ENCODE results near the gene SELENBP1. TPM values are rescaled to one million over a fixed set of nuclear protein-coding genes. Genes with fewer than 3 reads are reported as not detected.

SELENBP1 gene
- total and polyA plus RNA-seq, 9 donors, result 29.6 to 117 (median 65.7) TPM

- no peaks in the 10 kb centered on the region for H3K36me3 ChIP-seq
- H3K9me3 ChIP-seq, result no peaks in the 10 kb centered on the region
- peaks cover 2% of the 10 kb centered on the region for H3K4me1 ChIP-seq (ENCODE audit: insufficient read depth)
- no peak overlapping the region for H3K4me3 ChIP-seq
- intact Hi-C loops (cut with DNase I), result loop anchor here (2.0 to 5.0 kb wide), 3 partner anchors 39 to 44 kb away; no protein-coding TSS in a partner anchor
- TF ChIP-seq EP300 (IDR thresholded peaks at IDR 0.05), result no peak
- peak; percentile 66 to 92 (median 81) for TF ChIP-seq CTCF (IDR thresholded peaks at IDR 0.05)
- peak in 3 of 5 donors; percentile 33 to 61 (median 39) for DNase-seq
- 23 to 28% (median 27%) methylated on average over 7 of the region's 7 CpGs for WGBS, 3 donors
- H3K27ac ChIP-seq, result no peak overlapping the region
- H3K27me3 ChIP-seq, result no peaks in the 10 kb centered on the region
Observed at GRCh38 chr1:151340870-151341754, 31.4 kb downstream of the SELENBP1 start.

DNA sequence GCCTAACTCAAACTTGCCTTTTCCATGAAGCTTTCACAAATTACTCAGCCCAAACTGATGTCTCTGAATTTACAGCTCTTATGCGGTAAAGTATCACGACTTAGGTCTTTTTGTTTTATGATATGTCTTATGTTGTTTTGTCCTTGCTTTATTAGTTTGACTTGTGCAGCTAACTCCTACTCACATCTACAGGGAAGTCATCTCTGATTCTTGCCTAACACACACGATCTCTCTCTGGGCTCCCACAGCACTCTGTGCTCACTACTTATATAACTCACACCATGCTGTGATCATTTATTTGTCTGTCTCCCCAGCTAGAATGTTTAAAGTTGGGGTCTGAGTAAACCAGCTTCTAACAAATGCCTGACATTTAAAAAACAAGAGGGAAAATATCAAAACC is 35.9 kb downstream of the SELENBP1 start:
- intact Hi-C loops (cut with DNase I), result no loop called here
- 50 to 74% (median 70%) methylated on average over 3 of the region's 3 CpGs for WGBS, 3 donors

DNA sequence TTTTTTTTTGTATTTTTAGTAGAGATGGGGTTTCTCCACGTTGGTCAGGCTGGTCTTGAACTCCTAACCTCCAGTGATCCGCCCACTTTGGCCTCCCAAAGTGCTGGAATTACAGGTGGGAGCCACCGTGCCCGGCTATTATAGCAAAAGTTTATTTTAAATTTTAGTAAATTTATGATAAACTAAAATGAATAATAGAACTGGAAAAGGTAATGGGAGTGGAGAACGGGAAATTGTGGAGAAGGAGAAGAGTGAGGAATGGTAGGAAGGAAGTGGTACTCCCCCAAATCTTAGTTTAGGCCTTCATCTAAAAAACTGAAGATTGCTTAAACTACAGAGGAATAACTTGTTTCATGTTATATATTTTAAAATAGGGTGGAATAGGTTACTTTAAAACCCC is 37.7 kb downstream of the SELENBP1 start:
- DNase-seq, result no peak
- no peaks in the 10 kb centered on the region for H3K9me3 ChIP-seq
- H3K27me3 ChIP-seq, result no peaks in the 10 kb centered on the region
- no peak overlapping the region for H3K4me3 ChIP-seq
- intact Hi-C loops (cut with DNase I), result no loop called here
- H3K4me1 ChIP-seq (ENCODE audit: insufficient read depth), result no peaks in the 10 kb centered on the region
- H3K27ac ChIP-seq, result no peak overlapping the region
- WGBS, 3 donors, result 63 to 80% (median 72%) methylated on average over 5 of the region's 5 CpGs
- TF ChIP-seq POLR2A (IDR thresholded peaks at IDR 0.05), result no peak
- no peak for TF ChIP-seq CTCF (IDR thresholded peaks at IDR 0.05)
- no peak for TF ChIP-seq EP300 (IDR thresholded peaks at IDR 0.05)
- H3K36me3 ChIP-seq, result no peaks in the 10 kb centered on the region

More for the DNA sequence above, 35.9 kb downstream of the SELENBP1 start:
- no peaks in the 10 kb centered on the region for H3K36me3 ChIP-seq
- no peak overlapping the region for H3K4me3 ChIP-seq
- no peak for DNase-seq
- no peaks in the 10 kb centered on the region for H3K27me3 ChIP-seq
- H3K4me1 ChIP-seq (ENCODE audit: insufficient read depth), result no peaks in the 10 kb centered on the region
- no peaks in the 10 kb centered on the region for H3K9me3 ChIP-seq
- H3K27ac ChIP-seq, result no peak overlapping the region
- TF ChIP-seq EP300 (IDR thresholded peaks at IDR 0.05), result no peak

GRCh38 chr1:151327903-151328674 is 44.4 kb downstream of the SELENBP1 start:
- peak in 4 of 5 donors; percentile 24 to 48 (median 41) for DNase-seq
- intact Hi-C loops (cut with DNase I), result loop anchor here in 1 of 4 donors (10.0 kb wide), 1 partner anchor 133 kb away; the partner anchor contains the start of genes PIP5K1A and VPS72
- Histone ChIP-seq H3K36me3 (no peaks in the 10 kb centered on the region), H3K4me1 (ENCODE audit: insufficient read depth) (peaks cover 3% of the 10 kb centered on the region), H3K9me3 (no peaks in the 10 kb centered on the region), H3K4me3 (peak overlapping the region; percentile 94), H3K27ac (peak overlapping the region; percentile 1 to 38), H3K27me3 (no peaks in the 10 kb centered on the region)
- 15 to 20% (median 15%) methylated on average over 34 of the region's 34 CpGs for WGBS, 3 donors
- no peak for TF ChIP-seq CTCF (IDR thresholded peaks at IDR 0.05)
- TF ChIP-seq POLR2A (IDR thresholded peaks at IDR 0.05), result no peak
- TF ChIP-seq EP300 (IDR thresholded peaks at IDR 0.05), result no peak

All from ovary (tissue), 9 donors.